GM18499 (cell line): ENCODE measurements around the gene SNAP47.

Experiments
- ATAC-seq: cut with Tn5 transposase; IDR thresholded peaks from one replicate; pipeline ENCODE4 v1.9.1; 2021; ENCODE audit warnings: moderate number of reproducible peaks; ENCODE audit not compliant: insufficient read depth, unreplicated experiment

The SNAP47 gene

GRCh38 chr1:227731696-227732585 lies 3.3 kb upstream of the SNAP47 start:
- ATAC-seq, result no peak

- ATAC-seq, result no peak
Measured at GRCh38 chr1:227732586-227733308, 2.5 kb upstream of the SNAP47 start.

- ATAC-seq, result no peak
Measured at GRCh38 chr1:227733309-227733705, 1.9 kb upstream of the SNAP47 start.

GRCh38 chr1:227733751-227734545 lies 1.3 kb upstream of the SNAP47 start:
- ATAC-seq, result no peak

- ATAC-seq, result no peak
Measured at GRCh38 chr1:227734546-227734855, 734 bp upstream of the SNAP47 start.

GRCh38 chr1:227735539-227736285 lies 477 bp downstream of the SNAP47 start:
- ATAC-seq, result no peak

- no peak for ATAC-seq
Measured at GRCh38 chr1:227736814-227737432, 1.7 kb downstream of the SNAP47 start.

- ATAC-seq, result no peak
Measured at GRCh38 chr1:227738820-227739219, 3.6 kb downstream of the SNAP47 start.

GRCh38 chr1:227739636-227740035 lies 4.4 kb downstream of the SNAP47 start:
- ATAC-seq, result no peak

GRCh38 chr1:227740401-227740960 lies 5.2 kb downstream of the SNAP47 start:
- ATAC-seq, result no peak

GRCh38 chr1:227741166-227741870 lies 6.1 kb downstream of the SNAP47 start:
- ATAC-seq, result no peak

- ATAC-seq, result no peak
Measured at GRCh38 chr1:227742738-227743715, 7.8 kb downstream of the SNAP47 start.

- no peak for ATAC-seq
Measured at GRCh38 chr1:227744668-227745067, 9.4 kb downstream of the SNAP47 start.

- no peak for ATAC-seq
Measured at GRCh38 chr1:227745568-227746265, 10.5 kb downstream of the SNAP47 start.

GRCh38 chr1:227746676-227747075 lies 11.4 kb downstream of the SNAP47 start:
- ATAC-seq, result no peak

GRCh38 chr1:227747382-227747781 lies 12.1 kb downstream of the SNAP47 start:
- no peak for ATAC-seq

- no peak for ATAC-seq
Measured at GRCh38 chr1:227747948-227748495, 12.8 kb downstream of the SNAP47 start.
